MM.1S (cell line): ENCODE results near the gene MEIS2.

Source experiments
- EZH2 ChIP-seq: fragments of 300-600 bp; sonication (generic); optimal IDR thresholded peaks from 2 replicates; pipeline ENCODE3; 2017; ENCODE audit warnings: low read depth, mild to moderate bottlenecking, antibody characterized with exemption, low read length, mixed read lengths
- EZH2phosphoT487 ChIP-seq: fragments of 300-600 bp; sonication (generic); IDR thresholded peaks from 2 replicates; pipeline ENCODE4 v1.6.1; 2018; ENCODE audit warnings: antibody characterized with exemption, low read length
- TF ChIP-seq, protein P1 (sequence below): fragments of 300-600 bp; sonication (generic); IDR thresholded peaks from 2 replicates; pipeline ENCODE4 v1.5.1; 2016; ENCODE audit warnings: antibody characterized with exemption, low read length, mixed read lengths

DNA sequence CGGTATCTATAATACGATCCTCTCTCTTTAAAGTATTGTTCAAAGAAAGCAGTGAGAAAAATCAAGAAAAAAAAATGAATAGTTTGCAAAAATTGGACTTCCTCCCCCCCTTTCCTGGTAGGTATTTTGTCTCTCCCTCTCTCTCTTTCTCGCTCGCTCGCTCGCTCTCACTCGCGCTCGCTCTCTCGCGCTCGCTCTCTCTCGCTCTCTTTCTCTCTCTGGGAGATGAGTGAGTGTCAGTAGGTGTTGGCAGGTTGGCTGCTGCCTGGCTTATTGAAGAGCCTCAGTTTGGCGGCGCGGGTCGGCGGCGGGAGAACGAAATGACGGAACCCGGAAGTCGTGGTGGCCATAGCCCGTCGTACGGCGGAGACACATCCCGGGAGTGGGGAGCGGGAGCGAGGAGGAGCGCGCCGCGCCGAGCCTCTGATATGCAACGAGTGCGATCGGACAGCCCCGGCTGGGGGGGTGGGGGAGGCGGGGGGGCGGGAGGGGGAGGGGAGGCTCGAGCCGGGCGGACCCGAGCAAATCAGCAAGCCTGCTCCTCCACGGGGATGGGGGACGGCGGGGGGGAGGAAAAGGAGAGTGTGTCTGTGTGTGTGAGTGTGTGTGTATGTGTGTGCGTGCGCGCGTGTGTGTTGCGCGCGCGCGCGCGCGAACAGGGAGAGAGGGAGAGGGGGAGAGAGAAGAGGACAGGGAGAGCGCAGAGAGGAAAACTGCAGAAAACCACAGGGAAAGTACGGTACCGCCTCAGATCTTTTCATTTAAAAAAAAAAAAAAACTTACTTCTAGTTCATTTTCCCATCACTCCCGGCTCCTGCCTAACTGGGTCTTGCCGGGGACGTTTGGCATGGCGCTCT is at the start of gene MEIS2:
- no peak for TF ChIP-seq EZH2phosphoT487
- TF ChIP-seq, protein P1, sequence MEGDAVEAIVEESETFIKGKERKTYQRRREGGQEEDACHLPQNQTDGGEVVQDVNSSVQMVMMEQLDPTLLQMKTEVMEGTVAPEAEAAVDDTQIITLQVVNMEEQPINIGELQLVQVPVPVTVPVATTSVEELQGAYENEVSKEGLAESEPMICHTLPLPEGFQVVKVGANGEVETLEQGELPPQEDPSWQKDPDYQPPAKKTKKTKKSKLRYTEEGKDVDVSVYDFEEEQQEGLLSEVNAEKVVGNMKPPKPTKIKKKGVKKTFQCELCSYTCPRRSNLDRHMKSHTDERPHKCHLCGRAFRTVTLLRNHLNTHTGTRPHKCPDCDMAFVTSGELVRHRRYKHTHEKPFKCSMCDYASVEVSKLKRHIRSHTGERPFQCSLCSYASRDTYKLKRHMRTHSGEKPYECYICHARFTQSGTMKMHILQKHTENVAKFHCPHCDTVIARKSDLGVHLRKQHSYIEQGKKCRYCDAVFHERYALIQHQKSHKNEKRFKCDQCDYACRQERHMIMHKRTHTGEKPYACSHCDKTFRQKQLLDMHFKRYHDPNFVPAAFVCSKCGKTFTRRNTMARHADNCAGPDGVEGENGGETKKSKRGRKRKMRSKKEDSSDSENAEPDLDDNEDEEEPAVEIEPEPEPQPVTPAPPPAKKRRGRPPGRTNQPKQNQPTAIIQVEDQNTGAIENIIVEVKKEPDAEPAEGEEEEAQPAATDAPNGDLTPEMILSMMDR = no peak
- no peak for TF ChIP-seq EZH2
